Stomach (tissue), 4 donors: ENCODE data around the gene G6PD.

Experiments used
- CTCF ChIP-seq, 7 experiments: fragments of 450-650 bp in 4 of 7; fragments of 200-600 bp in 3 of 7; sonication (generic) in 3 of 7; IDR thresholded peaks; one replicate each; pipeline ENCODE4 v1.5.1; 2016 to 2019; ENCODE audit warnings: antibody characterized with exemption in 7 of 7, control low read depth in 2 of 7, mild to moderate bottlenecking in 1 of 7
- EP300 ChIP-seq: sonication (generic); formaldehyde crosslinking; IDR thresholded peaks from one replicate; pipeline ENCODE4 v1.6.1; 2017; ENCODE audit warnings: antibody characterized with exemption
- POLR2A ChIP-seq, 4 donors: fragments of 450-650 bp; IDR thresholded peaks; one replicate each; pipeline ENCODE4 v1.6.1; 2016; ENCODE audit warnings: antibody characterized with exemption in 4 of 4, control low read depth in 2 of 4, mild to moderate bottlenecking in 1 of 4, moderate library complexity in 1 of 4
- POLR2AphosphoS5 ChIP-seq, 3 donors: sonication (generic); formaldehyde crosslinking; IDR thresholded peaks; one replicate each; pipeline ENCODE4 v1.6.1; 2016; ENCODE audit warnings: antibody characterized with exemption in 3 of 3

GRCh38 chrX:154505734-154506133 is 40.9 kb downstream of the G6PD start:
- TF ChIP-seq CTCF (IDR thresholded peaks at IDR 0.05) (no peak), POLR2AphosphoS5 (IDR thresholded peaks at IDR 0.05) (no peak), POLR2A (IDR thresholded peaks at IDR 0.05) (no peak), EP300 (no peak)
